Stimulated activated CD4-positive, alpha-beta T cell treated with anti-CD3 and anti-CD28 coated beads, Interleukin-12 subunit alpha, Interleukin-12 subunit beta, amount 100 ng/mL, for 4 hours (primary cell): ENCODE data around the gene GAS7.

Experiments
- DNase-seq: peaks from one replicate; pipeline ENCODE4 v3.0.0-alpha.2; 2020

Gene GAS7

GRCh38 chr17:10200016-10200415, 1.6 kb upstream of the GAS7 start:
- DNase-seq: no peak

DNA sequence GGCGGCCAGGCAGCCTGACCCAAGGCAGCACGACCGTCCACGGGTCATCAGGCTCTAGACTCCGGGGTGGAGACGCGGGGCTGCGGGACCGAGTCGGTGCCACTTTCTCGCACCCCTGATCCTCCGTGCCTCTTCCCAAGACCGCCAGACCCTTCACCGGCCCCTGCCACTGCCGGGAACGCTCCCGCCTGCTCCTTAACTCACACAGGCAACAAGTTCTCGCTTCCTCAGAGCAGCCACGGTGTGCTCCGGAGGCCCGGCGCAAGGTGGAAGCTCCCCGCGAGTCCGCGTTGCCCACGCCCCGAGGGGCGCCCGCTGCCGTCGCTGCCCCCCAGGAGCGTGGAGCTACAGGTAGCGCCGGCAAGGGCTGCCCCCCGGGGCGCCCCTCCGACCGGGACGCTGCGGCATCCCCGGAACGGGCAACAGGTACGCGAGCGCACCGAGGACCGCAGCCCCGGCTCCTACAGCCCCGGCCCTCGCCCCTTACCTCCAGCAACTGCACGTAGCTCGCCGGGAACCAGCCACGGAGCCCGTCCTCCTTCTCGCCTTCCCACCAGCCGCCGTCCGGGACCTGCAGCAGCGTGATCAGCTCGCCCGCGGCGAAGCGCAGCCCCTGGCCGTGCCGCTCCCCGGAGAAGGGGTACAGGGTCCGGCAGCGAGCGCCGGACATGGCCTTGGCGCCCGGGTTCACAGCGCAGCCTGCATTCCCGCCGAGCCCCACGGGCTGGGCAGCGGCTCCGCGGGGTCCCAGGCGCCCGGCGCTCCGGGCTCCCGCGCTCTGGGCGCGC, 491 bp downstream of the GAS7 start:
- no peak for DNase-seq

GRCh38 chr17:10197362-10197720, 1.1 kb downstream of the GAS7 start:
- DNase-seq: no peak

GRCh38 chr17:10196941-10197340, 1.5 kb downstream of the GAS7 start:
- no peak for DNase-seq

DNA sequence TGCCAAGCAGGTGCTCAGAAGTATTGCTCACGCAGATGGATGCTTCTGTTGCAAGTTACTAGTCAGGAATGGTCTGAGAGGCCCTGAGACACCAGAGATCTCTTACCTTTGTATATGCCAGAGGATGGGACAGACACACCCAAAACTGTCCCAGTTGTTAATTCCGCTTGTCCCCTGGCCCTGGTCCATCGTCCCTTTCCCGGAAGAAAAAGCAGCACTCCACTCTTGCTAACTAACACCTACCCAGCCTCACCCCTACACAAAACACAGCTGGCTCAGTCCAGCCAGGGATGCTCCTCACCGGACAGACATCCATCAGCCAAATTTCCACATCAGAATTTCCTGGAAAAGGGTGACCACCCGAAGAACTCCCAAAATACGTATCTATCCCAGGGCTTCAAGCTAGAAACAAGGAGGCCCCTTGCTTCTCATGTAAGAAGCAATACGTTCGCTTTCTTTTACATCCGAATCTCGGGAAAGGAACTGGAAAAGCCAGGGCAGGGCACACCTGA, 2.0 kb downstream of the GAS7 start:
- DNase-seq: no peak

DNA sequence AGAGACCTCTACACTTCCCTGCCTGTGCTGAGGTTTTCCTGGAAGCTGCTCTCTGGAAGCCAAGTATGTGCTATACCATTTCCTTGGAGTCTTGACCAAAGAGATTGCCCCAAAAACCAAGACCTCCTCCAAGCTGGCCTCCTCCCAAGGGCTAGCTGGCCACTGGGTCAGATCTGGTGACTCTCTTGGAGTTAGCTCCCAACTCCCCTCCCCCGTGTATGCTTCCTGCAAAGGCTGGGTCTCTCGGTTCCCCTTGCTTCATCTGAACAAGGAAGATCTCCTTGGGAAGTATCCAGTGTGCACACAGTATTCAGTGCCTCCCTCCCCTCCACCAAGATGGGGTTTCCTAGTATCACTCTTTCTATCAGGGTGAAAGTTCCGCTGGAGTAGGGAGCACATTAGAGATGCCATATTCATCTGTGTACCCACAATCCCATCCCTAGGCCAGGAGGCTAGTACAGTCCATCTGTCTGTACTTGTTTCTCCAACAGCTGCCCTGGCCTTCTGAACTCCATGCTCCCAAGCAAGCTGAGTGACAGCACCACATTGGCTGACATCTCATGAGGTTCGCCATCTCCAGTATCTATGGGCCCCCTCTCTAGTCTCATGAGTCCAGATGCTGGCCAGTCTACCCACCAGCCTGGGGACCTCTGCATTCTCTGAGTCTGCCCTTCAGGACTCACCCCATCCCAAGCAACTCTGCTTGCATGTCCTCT, 3.2 kb downstream of the GAS7 start:
- no peak for DNase-seq

DNA sequence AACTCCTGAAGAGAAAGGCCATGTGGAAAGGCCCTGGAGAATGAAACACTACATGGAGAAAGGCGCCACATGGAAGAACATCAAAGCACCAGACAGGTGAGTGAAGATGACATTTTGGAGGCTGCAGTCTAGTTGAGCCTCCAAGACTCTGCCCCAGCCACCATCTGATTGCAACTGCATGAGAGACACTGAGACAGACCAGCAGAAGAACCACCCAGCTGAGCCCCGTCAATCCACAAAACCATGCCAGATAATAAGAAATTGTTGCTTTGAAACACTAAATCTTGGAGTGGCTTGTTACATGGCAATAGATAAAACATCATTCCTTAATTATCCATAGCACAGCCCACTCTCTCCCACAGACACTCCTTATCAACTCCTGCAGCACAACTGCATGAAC, 4.8 kb downstream of the GAS7 start:
- DNase-seq: no peak

DNA sequence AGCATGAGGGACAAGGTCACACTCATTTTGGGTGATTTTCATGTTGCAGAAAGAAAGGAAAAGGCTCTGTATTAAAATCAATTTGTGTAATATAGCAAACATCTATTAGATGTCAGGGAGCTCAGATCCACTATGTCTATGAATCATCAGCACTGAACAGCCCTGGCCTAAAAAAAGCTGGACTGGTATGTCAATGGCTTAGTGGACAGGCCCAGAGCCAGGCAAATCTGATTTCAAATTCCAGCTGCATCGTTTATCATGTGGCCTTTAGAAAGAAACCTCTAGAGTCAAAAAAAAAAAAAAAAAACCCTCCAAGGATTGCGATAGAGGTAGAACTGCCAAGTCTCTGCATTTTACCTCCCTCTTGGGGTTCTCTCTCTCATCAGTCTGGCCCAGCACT, 5.4 kb downstream of the GAS7 start:
- DNase-seq: no peak

DNA sequence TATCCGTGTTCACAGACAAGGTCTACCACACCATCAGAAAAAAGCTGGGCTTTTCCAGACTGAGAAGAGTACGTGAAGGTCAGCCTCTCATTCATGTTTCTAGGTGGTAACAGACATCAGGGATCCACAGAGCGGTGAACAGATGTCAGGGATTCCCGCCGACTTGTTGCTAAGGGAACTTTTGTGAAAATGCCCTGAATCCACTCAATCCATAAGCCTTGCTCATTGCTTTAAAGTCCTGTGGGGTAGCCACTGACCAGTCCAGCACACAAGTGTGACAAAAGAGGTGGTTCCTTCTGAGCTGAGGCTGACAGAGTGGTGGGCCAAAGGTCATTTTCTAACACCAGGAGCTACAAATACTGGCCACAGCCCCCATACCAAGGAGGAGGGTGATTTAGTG, 5.9 kb downstream of the GAS7 start:
- DNase-seq: no peak

GRCh38 chr17:10187456-10187855, 10.9 kb downstream of the GAS7 start:
- no peak for DNase-seq

DNA sequence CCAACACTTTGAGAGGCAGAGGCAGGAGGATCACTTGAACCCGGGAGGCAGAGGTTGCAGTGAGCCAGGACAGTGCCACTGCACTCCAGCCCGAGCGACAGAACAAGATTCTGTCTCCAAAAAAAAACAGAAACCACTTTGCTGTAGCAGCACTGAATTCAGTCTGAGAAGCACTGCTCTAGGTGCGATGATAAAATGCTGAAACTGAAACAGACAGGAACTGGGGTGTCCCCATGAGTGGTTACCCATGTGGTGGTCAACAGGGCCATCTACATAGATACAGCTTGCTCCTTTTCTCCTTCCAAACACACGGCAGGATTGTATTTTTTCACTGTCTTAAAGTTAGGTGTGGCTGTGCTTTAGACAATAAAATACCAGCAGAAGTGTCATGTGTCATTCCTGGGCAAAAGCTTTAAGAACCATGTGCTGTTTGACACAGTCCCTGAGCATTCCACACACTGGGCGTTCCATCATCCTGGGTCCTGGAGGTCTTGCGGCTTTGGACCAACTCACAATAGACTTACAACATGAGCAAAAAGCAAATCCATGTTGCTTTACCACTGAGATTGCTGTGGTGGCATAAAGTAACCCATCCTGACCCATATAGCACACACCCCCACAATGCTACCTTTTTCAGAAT, 11.5 kb downstream of the GAS7 start:
- no peak for DNase-seq

DNA sequence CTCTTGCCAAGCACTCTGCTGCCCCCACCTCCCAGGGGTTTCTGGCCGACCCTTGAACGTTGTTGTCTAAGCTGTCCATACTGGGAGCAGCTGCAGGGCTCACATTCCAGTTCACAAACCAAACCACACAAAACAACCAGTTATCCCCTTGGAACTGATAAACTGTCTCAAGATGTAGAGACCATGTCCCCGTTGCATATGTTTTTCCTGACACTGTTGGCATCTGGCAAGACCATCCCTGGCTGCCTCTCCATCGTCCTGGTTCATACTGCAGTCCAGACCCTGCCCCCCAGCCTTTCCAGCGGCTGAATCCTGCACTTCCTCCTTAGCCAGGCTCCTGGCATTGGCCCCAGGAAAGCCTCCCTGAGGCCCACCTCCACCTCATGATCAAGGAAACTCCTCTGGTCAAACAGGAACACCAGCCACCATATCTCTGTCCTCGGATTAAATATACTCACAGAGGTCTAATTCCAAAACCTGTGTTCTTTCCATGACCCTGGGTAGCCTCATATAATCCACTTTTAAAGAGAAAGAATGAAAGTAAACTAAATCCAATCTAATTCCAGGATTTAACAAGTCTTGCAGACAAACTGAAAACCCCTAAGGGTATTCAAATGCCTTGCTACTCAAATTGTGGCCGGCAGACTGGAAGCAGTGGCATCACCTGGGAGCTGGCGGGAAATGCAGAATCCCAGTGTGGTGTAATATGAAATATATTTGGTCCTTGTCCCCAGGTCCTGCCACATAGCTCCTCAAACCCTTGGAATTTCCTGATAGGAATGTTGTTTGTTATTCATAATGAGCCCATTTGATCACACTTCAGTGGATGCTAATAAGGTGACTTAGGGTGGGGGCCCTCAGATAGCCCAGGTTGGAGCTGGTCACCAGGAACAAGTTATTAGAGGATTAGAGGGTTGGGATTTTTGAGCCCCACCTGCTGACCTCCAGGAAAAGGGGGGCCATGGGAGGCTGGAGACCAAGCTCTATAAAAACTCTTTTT, 14.2 kb downstream of the GAS7 start:
- DNase-seq: no peak

GRCh38 chr17:10182785-10183184, 15.6 kb downstream of the GAS7 start:
- DNase-seq: no peak

- no peak for DNase-seq
Measured at GRCh38 chr17:10178506-10178991, 19.9 kb downstream of the GAS7 start.

DNA sequence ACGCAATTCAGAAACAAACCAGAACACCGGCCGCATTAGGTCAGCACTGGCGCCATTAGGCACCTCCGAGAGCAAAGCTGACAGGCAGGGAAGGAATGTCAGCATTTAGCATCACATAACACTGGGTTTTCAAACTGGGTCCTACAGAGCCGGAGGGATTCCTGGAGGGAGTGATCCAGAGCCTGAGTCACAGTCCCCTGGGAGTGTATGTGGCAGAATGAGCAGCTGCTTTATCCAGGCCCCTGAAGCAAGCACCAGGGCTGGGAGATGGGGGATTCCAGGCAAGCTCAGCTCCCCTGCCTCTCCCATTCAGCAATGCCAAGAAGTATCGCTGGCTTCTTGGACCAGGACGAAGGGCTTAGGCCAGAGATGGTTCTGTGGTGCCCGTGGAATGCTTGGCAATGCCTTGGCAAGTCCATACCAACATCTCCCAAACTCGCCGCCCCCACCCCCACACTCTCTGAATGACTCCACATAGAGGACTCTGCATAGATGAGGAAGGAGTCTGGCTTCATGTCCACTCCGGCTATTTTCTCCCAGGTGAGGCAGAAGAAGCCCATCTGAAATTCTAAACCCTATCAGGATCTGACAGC, 20.4 kb downstream of the GAS7 start:
- DNase-seq: no peak

- no peak for DNase-seq
Measured at GRCh38 chr17:10177131-10177912, 21.1 kb downstream of the GAS7 start.

DNA sequence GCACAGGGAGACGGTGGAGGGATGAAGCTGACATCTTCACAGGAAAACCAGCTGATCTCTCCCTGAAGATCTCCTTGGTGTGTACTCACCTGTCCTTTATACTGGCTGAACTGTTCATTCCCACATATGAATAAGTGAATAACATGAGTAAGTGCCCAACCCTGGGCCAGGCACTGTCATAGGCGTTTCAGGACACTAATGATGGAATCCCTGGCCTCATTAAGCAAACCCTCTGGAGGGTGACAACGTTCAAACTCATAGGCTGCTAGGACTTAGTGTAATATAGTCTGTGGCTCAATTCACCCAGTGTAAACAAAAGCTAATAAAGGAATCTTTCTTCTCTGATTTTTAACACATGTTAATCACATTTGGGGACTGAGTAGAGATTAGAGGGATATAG, 24.5 kb downstream of the GAS7 start:
- DNase-seq: no peak

GRCh38 chr17:10172778-10173177, 25.6 kb downstream of the GAS7 start:
- DNase-seq: no peak

- DNase-seq: no peak
Measured at GRCh38 chr17:10172241-10172741, 26.1 kb downstream of the GAS7 start.

GRCh38 chr17:10171581-10171981, 26.8 kb downstream of the GAS7 start:
- no peak for DNase-seq

- no peak for DNase-seq
Measured at GRCh38 chr17:10171122-10171571, 27.3 kb downstream of the GAS7 start.
